ENCODE measurements around the gene FN1. TPM values are rescaled to one million over a fixed set of nuclear protein-coding genes. Genes with fewer than 3 reads are reported as not detected.

Gene FN1
- total and polyA plus RNA-seq, 11 donors = 100 to 1,418 (median 343) TPM

DNA sequence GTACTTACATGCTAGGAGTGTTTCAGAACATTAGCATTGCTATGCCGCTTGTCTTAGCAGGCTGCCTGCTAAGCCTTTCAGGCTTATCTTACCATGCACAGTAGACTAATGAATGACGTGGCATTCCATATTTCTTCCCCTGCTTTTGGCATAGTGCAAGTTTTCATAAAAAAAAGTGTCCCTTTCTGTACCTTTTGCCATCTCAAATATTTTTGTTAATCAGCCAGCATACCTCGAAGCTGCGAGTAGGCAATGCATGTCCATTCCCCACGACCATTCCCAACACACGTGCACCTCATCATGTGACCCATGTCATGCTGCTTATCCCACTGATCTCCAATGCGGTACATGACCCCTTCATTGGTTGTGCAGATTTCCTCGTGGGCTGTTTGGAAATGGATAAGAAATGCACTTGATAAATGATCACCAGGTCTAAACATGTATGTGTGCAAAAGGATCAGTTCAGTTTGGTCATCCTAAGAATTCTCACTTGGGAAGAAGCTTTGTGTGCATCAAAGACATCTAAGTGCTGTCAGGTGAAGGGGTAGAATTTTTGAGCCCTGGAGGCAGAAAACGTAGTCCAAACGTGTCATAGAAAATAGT, 13.9 kb downstream of the FN1 start:
- no peak for ATAC-seq
- WGBS, 4 donors = 72 to 77% (median 75%) methylated on average over 10 of the region's 10 CpGs

GRCh38 chr2:215420471-215420935, 15.4 kb downstream of the FN1 start:
- H3K27ac ChIP-seq = no peak overlapping the region
- 57 to 63% (median 60%) methylated on average over 8 of the region's 8 CpGs for WGBS, 4 donors
- peaks cover 0 to 10% (median 0%) of the 10 kb centered on the region in 12 donors for H3K4me1 ChIP-seq
- TF ChIP-seq CTCF (IDR thresholded peaks at IDR 0.05) = no peak
- no peak for TF ChIP-seq POLR2A (IDR thresholded peaks at IDR 0.05)
- intact Hi-C loops (cut with DNase I) = no loop called here
- no peaks in the 10 kb centered on the region for H3K9me3 ChIP-seq
- H3K27me3 ChIP-seq = no peaks in the 10 kb centered on the region
- peaks cover 0 to 100% (median 80%) of the 10 kb centered on the region in 9 donors for H3K36me3 ChIP-seq
- ATAC-seq = no peak
- DNase-seq = no peak
- no peak overlapping the region for H3K4me3 ChIP-seq

More for the DNA sequence above, 13.9 kb downstream of the FN1 start:
- H3K4me3 ChIP-seq = no peak overlapping the region
- no peaks in the 10 kb centered on the region for H3K27me3 ChIP-seq
- peak overlapping the region in 1 of 12 donors; percentile 18 for H3K27ac ChIP-seq
- H3K4me1 ChIP-seq = peaks cover 0 to 10% (median 0%) of the 10 kb centered on the region in 12 donors
- H3K36me3 ChIP-seq = peaks cover 0 to 97% (median 81%) of the 10 kb centered on the region in 9 donors
- no peaks in the 10 kb centered on the region for H3K9me3 ChIP-seq
- DNase-seq = no peak
- TF ChIP-seq CTCF (IDR thresholded peaks at IDR 0.05) = no peak
- TF ChIP-seq POLR2A (IDR thresholded peaks at IDR 0.05) = no peak
- intact Hi-C loops (cut with DNase I) = no loop called here

DNA sequence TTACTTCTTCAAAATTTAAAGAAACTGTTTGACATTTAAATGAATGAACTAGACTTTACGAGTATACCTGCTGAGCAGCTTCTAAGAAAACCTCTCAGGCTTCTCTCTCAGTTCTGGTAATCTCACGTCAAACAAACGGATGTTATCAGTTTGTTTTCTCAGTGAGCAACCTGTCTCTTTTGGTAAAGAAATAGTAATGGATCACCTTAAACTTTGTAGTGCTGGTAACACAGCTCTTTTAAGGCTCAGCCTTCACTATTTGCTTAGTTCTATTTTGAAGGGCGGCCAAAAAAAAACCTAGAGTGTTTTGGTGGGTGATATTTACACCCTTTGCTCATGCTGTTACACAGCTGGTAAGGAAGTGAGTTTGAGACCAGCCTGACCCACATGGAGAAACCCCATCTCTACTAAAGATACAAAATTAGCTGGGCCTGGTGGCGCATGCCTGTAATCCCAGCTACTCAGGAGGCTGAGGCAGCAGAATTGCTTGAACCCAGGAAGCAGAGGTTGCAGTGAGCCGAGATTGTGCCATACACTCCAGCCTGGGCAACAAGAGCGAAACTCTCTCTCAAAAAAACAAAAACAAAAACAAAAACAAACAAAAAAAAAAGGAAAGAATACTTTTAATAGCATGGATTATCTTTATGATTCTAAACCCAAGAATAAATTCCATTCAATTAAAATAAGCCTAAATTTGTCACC, 15.9 kb downstream of the FN1 start:
- Histone ChIP-seq H3K27me3 (no peaks in the 10 kb centered on the region), H3K27ac (peak overlapping the region in 1 of 12 donors; percentile 9), H3K9me3 (no peaks in the 10 kb centered on the region), H3K4me3 (no peak overlapping the region), H3K36me3 (peaks cover 0 to 99% (median 75%) of the 10 kb centered on the region in 9 donors), H3K4me1 (peaks cover 0 to 10% (median 0%) of the 10 kb centered on the region in 12 donors)
- TF ChIP-seq POLR2A (IDR thresholded peaks at IDR 0.05) (no peak), CTCF (IDR thresholded peaks at IDR 0.05) (no peak)
- no peak for ATAC-seq
- intact Hi-C loops (cut with DNase I) = no loop called here
- DNase-seq = no peak
- 77 to 91% (median 85%) methylated on average over 7 of the region's 7 CpGs for WGBS, 4 donors

DNA sequence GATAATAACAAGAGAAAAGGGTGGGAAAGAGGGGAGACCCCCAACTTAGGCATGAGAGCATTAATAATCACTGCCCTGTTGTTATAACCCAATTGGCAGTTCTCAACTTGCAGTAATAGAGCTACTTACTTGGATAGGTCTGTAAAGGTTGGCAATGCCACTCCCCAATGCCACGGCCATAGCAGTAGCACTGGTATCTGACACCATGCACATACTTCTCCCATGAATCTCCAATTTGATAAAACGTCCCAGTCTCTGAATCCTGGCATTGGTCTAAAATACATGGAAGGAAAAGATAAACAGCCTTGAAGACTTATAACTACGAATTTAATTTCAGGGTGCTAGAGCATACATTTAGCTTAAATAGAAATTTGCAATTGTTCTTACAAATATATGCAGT, 16.8 kb downstream of the FN1 start:
- WGBS, 4 donors = 80 to 84% (median 83%) methylated on average over 3 of the region's 3 CpGs
- H3K36me3 ChIP-seq = peaks cover 0 to 99% (median 72%) of the 10 kb centered on the region in 9 donors
- peaks cover 0 to 10% (median 0%) of the 10 kb centered on the region in 12 donors for H3K4me1 ChIP-seq
- H3K27ac ChIP-seq = peak overlapping the region in 1 of 12 donors; percentile 21
- intact Hi-C loops (cut with DNase I) = no loop called here
- ATAC-seq (no peak), DNase-seq (no peak)
- no peak for TF ChIP-seq POLR2A (IDR thresholded peaks at IDR 0.05)
- TF ChIP-seq CTCF (IDR thresholded peaks at IDR 0.05) = no peak
- H3K27me3 ChIP-seq = no peaks in the 10 kb centered on the region
- H3K9me3 ChIP-seq = no peaks in the 10 kb centered on the region
- no peak overlapping the region for H3K4me3 ChIP-seq
